Measurements from ENCODE around the gene MT1X.

Gene MT1X

DNA sequence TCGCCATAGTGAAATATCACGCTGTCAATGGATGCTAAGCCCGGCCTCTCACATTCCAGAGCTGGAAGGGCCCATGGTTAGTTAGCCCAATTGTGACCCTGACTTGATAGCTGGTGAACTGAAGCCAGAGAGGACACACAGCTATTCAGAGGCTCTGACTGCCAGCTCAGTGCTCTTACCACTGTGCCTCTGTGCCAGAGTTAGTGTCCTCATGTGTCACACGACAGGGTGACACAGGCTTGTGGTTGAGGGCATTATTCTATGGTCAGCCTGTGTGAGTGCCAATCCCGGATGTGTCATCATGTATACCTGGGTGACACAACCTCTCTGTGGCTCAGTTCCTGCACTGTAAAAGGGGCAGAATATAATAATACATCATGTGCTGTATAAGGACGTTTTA lies 2.5 kb upstream of the MT1X start:
- TF ChIP-seq, protein P1, sequence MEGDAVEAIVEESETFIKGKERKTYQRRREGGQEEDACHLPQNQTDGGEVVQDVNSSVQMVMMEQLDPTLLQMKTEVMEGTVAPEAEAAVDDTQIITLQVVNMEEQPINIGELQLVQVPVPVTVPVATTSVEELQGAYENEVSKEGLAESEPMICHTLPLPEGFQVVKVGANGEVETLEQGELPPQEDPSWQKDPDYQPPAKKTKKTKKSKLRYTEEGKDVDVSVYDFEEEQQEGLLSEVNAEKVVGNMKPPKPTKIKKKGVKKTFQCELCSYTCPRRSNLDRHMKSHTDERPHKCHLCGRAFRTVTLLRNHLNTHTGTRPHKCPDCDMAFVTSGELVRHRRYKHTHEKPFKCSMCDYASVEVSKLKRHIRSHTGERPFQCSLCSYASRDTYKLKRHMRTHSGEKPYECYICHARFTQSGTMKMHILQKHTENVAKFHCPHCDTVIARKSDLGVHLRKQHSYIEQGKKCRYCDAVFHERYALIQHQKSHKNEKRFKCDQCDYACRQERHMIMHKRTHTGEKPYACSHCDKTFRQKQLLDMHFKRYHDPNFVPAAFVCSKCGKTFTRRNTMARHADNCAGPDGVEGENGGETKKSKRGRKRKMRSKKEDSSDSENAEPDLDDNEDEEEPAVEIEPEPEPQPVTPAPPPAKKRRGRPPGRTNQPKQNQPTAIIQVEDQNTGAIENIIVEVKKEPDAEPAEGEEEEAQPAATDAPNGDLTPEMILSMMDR (IDR thresholded peaks at IDR 0.05), result no peak
- H3K9me3 ChIP-seq, result no peaks in the 10 kb centered on the region
- H3K27me3 ChIP-seq, result peaks cover 0 to 17% of the 10 kb centered on the region in 2 donors
- no peak overlapping the region for H3K27ac ChIP-seq
- peak in 1 of 2 donors; percentile 27 for DNase-seq
- H3K36me3 ChIP-seq, result peaks cover 6 to 10% (median 8%) of the 10 kb centered on the region in 3 donors
- H3K4me1 ChIP-seq, result peaks cover 0 to 36% (median 11%) of the 10 kb centered on the region in 4 donors
- no peak overlapping the region for H3K4me3 ChIP-seq
- intact Hi-C loops (cut with DNase I; ENCODE audit: low total_unique reads), result loop anchor here (5.0 kb wide), 1 partner anchor 73 kb away; the partner anchor contains the start of gene MT2A

DNA sequence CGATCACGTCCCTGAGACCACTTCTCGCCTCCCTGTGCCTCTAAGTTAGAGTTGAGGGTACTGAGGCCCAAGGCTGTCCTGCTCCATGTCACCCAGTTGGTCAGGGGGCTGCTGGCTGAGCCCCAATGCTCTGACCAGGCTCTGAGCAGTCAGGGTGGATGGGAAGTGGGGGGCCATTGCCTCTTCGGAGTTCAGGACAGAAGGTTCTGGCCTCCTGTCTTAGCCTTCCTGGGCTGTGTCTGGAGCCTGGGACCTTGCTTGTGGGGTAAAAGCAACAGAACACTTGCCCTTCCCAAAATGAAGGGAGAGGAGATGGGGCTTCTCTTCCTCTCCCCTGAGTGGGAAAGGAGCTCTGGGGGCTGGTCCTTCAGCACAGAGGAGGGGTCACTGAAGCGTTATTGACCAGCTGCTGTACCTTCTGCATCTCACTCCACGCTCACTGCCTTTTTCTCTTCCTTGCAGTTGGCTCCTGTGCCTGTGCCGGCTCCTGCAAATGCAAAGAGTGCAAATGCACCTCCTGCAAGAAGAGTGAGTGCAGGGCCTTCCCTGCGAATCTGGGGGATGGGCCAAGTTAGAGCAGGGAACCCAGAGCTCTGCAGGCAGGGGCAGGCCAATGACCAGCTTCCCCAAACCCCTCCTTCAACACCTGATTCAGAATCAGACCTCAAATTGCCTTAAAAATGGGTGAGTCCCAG lies 580 bp downstream of the MT1X start:
- peaks cover 6 to 25% (median 14%) of the 10 kb centered on the region in 3 donors for H3K36me3 ChIP-seq
- peaks cover 0 to 10% (median 0%) of the 10 kb centered on the region in 3 donors for H3K9me3 ChIP-seq
- H3K4me1 ChIP-seq, result peaks cover 0 to 39% (median 10%) of the 10 kb centered on the region in 4 donors
- H3K27ac ChIP-seq, result peak overlapping the region; percentile 87 to 88
- intact Hi-C loops (cut with DNase I; ENCODE audit: low total_unique reads), result loop anchor here (5.0 kb wide), 1 partner anchor 76 kb away; the partner anchor contains the start of gene MT2A
- peak overlapping the region; percentile 80 to 82 for H3K4me3 ChIP-seq
- TF ChIP-seq, protein P1 (IDR thresholded peaks at IDR 0.05), result no peak
- no peak for DNase-seq
- H3K27me3 ChIP-seq, result no peaks in the 10 kb centered on the region

DNA sequence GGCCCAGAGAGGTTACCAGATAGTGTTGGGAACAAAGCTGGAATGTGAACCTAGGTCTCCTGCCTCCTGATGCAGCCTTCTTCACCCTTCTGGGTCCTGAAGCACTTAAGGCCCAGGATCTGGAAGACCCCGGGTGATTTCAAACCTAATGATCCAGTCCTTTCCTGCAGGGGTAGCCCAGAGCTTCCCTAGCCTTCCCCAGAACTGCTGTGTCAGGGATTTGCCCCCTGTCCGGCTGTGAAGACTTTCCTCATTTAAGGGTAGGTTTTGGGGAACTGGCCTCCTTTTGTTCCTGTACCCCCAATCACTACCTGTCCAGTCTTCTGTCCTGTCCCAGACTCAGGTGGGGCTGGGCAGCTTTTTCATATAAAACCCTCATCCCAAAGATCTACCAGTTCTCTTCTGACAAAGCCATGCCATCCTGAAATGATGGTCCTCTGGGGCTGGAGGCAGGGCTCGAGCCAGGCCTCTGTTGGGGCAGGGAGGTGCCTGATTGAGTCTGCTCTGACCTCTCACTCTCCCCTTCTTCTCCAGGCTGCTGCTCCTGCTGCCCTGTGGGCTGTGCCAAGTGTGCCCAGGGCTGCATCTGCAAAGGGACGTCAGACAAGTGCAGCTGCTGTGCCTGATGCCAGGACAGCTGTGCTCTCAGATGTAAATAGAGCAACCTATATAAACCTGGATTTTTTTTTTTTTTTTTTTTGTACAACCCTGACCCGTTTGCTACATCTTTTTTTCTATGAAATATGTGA lies 1.3 kb downstream of the MT1X start:
- TF ChIP-seq, protein P1 (IDR thresholded peaks at IDR 0.05), result no peak
- peak overlapping the region; percentile 80 to 82 for H3K4me3 ChIP-seq
- no peak for DNase-seq
- H3K36me3 ChIP-seq, result peaks cover 6 to 25% (median 14%) of the 10 kb centered on the region in 3 donors
- H3K27ac ChIP-seq, result peak overlapping the region; percentile 87 to 88
- intact Hi-C loops (cut with DNase I; ENCODE audit: low total_unique reads), result loop anchor here (5.0 kb wide), 1 partner anchor 76 kb away; the partner anchor contains the start of gene MT2A
- H3K4me1 ChIP-seq, result peaks cover 0 to 39% (median 10%) of the 10 kb centered on the region in 4 donors
- H3K9me3 ChIP-seq, result peaks cover 0 to 10% (median 0%) of the 10 kb centered on the region in 3 donors
- no peaks in the 10 kb centered on the region for H3K27me3 ChIP-seq

DNA sequence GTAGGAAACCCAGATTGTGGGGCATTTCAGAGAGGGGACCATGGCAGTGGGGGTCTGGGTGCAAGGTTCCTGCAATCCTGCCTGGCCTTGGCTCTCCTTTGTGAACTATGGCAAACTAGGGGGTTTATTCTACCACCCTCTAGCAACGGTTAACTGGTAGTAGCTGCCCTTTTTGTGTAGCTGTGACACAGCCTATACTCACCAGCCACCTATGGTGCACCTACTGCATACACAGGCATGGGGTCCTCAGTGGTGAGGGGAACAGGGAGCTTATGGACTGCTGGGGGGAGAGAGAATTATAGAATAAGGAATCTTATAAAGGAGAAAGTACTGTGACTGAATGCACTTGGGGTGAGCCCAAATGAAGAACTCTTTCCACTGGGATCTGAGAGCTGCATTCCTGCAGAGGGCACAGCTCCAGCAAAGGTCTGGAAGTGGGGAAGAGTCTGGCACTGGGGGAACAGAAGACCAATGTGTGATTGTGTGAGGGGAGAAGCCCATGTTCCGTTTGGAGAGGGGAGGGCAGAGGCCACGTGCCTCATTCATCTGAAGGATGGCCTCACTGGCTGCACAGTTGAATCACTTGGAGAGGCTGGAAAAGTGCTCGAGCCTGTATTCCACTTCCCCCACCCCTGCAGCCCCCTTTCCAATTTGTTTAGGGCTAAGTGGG lies 2.1 kb downstream of the MT1X start:
- intact Hi-C loops (cut with DNase I; ENCODE audit: low total_unique reads), result loop anchor here (5.0 kb wide), 1 partner anchor 77 kb away; the partner anchor contains the start of gene MT2A
- H3K4me3 ChIP-seq, result peak overlapping the region; percentile 80 to 82

More for the DNA sequence above, 2.1 kb downstream of the MT1X start:
- no peak for DNase-seq
- peaks cover 0 to 10% (median 0%) of the 10 kb centered on the region in 3 donors for H3K9me3 ChIP-seq
- TF ChIP-seq, protein P1 (IDR thresholded peaks at IDR 0.05), result no peak
- H3K36me3 ChIP-seq, result peaks cover 6 to 25% (median 14%) of the 10 kb centered on the region in 3 donors
- H3K27me3 ChIP-seq, result no peaks in the 10 kb centered on the region
- H3K4me1 ChIP-seq, result peaks cover 0 to 39% (median 10%) of the 10 kb centered on the region in 4 donors
- peak overlapping the region; percentile 87 to 88 for H3K27ac ChIP-seq
